ENCODE data around the gene ZBTB46.
"Not testable (repeated sequence)": the region's sequence is repeated elsewhere in the genome, so short reads cannot be mapped to it uniquely, and the experiment has no call there.

ZBTB46 gene

GRCh38 chr20:63830841-63831588, at the start of gene ZBTB46:
ZBTB46 (minus strand) TSS chr20:63831264; CDS start chr20:63790757, 40,507 bp downstream.
- no peak for DNase-seq

- DNase-seq = no peak
Measured at GRCh38 chr20:63878899-63879663, 48.0 kb upstream of the ZBTB46 start.

- DNase-seq = no peak
Measured at GRCh38 chr20:63877755-63878470, 46.8 kb upstream of the ZBTB46 start.

DNA sequence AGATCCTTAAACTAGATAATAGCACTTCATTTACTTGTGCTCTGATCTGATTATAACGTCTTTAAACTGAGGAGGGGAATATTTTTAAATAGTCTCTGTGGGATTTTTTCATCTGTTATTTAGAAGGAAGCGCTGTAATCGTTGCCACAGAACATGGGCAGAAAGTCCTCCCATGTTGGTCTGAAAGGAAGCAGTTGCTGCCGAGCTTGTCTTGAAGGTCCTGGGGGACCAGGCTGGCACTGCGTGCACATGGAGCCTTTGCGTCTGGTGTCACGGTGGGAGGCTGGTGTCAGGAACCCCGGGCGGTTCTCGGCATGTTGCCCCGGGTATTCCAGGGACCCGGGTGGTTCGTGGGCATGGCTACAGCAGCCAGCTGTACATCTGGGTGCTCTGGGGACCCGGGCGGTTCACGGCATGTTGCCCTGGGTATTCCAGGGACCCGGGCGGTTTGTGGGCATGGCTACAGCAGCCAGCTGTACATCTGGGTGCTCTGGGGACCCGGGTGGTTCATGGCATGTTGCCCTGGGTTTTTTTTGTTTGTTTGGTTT, 45.5 kb upstream of the ZBTB46 start:
- DNase-seq = no peak

GRCh38 chr20:63874241-63874640, 43.2 kb upstream of the ZBTB46 start:
- DNase-seq = not testable (repeated sequence)

GRCh38 chr20:63873477-63873971, 42.5 kb upstream of the ZBTB46 start:
- no peak for DNase-seq

- no peak for DNase-seq
Measured at GRCh38 chr20:63868264-63868663, 37.2 kb upstream of the ZBTB46 start.

DNA sequence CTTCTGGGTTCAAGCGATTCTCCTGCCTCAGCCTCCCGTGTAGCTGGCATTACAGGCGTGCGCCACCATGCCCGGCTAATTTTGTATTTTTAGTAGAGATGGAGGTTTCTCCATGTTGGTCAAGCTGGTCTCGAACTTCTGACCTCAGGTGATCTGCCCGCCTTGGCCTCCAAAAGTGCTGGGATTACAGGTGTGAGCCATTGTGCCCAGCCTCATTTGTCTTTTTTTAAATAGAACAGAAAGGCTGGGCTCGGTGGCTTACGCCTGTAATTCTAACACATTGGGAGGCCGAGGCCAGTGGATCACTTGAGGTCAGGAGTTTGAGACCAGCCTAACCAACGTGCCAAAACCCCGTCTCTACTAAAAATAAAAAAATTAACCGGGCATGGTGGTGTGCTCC, 36.0 kb upstream of the ZBTB46 start:
- DNase-seq = not testable (repeated sequence)

- peak; percentile 85 to 96 (median 90) for DNase-seq
Measured at GRCh38 chr20:63864978-63865640, 34.0 kb upstream of the ZBTB46 start, which contains the start of gene TPD52L2. TPD52L2 (plus strand) TSS chr20:63865270; CDS start chr20:63865366, 96 bp downstream.

DNA sequence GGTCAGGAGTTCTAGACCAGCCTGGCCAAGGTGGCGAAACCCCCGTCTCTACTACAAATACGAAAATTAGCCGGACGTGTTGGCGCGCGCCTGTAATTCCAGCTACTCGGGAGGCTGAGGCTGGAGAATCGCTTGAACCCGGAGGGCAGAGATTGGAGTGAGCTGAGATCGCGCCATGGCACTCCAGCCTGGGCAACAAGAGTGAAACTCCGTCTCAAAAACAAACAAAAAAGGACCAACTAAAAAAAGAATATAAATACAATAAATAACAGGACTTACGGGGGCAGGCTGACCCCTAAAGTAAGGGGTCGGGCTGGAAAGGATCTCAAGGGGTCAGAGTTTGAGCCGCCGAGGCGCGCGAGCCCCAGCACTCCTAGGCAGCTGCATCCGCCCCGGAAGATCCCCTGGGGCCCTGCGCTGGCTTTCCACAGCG, 33.5 kb upstream of the ZBTB46 start:
- DNase-seq = no peak

- DNase-seq = peak in 3 of 4 experiments; percentile 21 to 64 (median 61)
Measured at GRCh38 chr20:63863798-63864544, 32.9 kb upstream of the ZBTB46 start.

DNA sequence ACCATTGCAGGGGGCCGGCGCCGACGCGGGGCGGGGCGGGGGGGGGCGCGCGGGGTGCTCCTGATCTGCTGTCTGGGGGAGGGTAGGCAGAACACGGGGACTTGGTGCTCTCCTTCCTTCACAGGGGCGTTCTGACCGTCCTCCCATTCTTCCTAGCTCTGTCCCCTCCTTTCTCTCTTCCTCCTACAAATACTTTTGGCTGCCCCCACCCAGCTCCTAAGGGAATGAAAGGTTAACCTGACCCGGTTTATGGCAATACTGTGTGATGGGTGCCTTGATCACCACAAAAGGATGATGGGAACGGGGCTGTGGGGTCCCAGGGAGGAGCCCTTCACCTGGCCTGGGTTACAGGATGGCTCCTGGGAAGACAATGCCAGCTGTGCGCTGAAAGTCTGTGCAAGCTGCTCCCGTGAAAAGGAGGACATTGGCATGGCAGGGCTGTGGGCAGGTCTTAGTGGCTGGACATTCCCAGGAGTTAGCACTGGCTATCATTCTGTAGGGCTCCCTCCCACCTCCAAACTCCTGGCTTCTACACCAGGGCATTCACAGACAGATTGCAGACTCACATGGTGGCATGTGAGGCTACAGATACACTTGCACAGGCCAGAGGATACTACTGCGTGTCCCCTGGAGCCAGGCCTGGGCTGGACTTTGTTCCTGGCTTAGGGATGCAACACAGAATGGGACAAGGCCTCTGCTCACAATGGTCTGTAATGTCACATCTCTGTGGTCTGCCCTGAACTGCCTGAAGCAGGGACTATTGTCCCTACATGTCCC, 32.1 kb upstream of the ZBTB46 start:
- no peak for DNase-seq

- DNase-seq = no peak
Measured at GRCh38 chr20:63861981-63862901, 31.2 kb upstream of the ZBTB46 start.

DNA sequence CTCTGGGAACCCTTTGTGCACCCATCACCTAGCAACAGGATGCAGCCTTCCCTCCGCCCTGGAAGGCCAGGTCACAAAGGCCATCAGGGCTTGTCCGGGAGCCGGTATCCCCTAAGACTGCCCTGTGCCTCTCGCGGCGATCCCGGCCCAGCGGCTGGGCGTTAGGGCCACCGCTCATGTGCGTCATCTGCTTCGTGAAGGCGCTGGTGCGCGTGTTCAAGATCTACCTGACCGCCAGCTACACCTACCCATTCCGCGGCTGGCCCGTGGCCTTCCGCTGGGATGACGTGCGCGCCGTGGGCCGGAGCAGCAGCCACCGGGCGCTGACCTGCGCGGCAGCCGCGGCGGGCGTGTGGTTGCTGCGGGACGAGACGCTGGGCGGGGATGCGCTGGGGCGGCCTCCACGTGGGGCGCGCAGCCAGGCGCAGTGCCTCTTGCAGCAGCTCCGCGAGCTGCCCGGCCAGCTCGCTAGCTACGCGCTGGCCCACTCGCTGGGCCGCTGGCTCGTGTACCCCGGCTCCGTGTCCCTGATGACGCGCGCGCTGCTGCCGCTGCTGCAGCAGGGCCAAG, 30.4 kb upstream of the ZBTB46 start, which contains the start of gene ABHD16B:
Gene ABHD16B (plus strand): TSS at position 134 of the 570 bp plus-strand sequence. CDS start 43 bp downstream, at position 177.
- no peak for DNase-seq

- DNase-seq = no peak
Measured at GRCh38 chr20:63860325-63861051, 29.4 kb upstream of the ZBTB46 start.

GRCh38 chr20:63859166-63859699, 28.2 kb upstream of the ZBTB46 start:
- DNase-seq = no peak

DNA sequence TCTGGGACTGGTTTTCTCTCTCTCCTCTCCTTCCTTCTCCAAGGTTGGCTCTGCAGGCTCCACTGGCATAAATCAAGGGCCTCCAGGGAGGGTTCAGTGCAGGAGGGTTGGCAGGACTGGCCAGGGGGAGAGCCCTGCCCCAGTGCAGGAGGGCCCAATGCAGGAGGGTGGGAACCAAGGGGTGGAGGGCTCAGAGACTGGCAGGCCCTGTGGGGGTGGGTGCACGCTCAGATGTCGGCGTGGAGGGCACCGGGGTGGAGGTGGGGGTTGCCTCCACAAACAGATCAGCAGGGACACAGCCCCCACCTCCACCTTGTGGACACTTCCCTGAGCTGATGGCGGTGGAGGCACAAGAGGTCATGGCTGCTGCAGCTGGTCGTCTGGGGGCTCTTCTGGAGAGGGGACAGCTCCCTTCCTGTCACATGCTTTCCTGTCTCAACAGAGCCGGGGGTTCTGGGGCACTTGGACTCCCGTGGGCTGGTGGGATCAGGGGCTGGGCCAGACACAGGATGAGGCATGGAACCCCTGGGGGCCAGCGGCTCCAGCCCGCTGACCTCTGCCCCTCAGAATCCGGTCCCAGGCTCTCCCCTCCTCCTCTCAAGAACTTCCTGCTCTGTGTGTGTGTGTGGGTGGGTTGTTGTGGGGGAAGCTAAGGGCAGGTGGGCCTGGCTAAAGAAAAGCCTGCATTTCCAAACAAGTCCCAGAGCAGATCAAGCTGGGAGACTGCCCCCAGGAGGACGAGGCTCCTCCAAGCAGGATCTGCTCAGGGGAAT, 27.5 kb upstream of the ZBTB46 start:
- no peak for DNase-seq
